Astrocyte of the spinal cord (primary cell): ENCODE data around the gene DNAH17.

Source experiments
- DNase-seq: peaks from one replicate; pipeline ENCODE4 v3.0.0; 2011; ENCODE audit warnings: low read depth, low spot score
- H3K4me3 ChIP-seq: 2 replicates; pipeline ENCODE4 v1.5.1; 2011; ENCODE audit warnings: low read depth, mild to moderate bottlenecking, low read length, moderate library complexity
- in situ Hi-C: cut with HindIII; loops from 2 replicates; pipeline ENCODE4 v1.10.0; 2017; ENCODE audit warnings: low sequenced_read_pairs
- TF ChIP-seq, protein P1 (sequence below): IDR thresholded peaks from 2 replicates; pipeline ENCODE4 v1.5.1; 2012; ENCODE audit warnings: low read depth, mild to moderate bottlenecking, low read length, inconsistent platforms

The DNAH17 gene

GRCh38 chr17:78613416-78613815, 36.2 kb upstream of the DNAH17 start:
- DNase-seq = no peak
- TF ChIP-seq, protein P1, sequence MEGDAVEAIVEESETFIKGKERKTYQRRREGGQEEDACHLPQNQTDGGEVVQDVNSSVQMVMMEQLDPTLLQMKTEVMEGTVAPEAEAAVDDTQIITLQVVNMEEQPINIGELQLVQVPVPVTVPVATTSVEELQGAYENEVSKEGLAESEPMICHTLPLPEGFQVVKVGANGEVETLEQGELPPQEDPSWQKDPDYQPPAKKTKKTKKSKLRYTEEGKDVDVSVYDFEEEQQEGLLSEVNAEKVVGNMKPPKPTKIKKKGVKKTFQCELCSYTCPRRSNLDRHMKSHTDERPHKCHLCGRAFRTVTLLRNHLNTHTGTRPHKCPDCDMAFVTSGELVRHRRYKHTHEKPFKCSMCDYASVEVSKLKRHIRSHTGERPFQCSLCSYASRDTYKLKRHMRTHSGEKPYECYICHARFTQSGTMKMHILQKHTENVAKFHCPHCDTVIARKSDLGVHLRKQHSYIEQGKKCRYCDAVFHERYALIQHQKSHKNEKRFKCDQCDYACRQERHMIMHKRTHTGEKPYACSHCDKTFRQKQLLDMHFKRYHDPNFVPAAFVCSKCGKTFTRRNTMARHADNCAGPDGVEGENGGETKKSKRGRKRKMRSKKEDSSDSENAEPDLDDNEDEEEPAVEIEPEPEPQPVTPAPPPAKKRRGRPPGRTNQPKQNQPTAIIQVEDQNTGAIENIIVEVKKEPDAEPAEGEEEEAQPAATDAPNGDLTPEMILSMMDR = no peak
- in situ Hi-C loops = no loop called here
- H3K4me3 ChIP-seq = no peak overlapping the region

DNA sequence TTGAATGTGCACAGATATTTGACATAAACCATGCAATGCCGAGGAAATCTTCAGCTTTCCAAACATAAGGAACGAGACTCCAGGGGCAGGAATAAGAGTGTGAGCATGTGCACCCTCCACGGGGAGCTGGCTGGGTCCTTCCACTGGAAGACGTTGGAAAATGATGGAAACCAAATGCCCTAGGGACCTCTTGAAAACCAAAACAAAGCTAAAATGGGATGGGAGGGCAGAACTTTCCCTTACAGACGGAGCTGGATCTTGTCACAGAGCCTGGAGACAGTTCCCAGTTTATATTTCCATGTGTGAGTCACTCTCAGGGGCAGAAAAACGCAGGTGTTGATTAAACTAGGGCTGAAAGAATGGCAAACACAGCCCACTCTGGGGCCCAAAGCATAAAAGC, 34.4 kb upstream of the DNAH17 start:
- TF ChIP-seq, protein P1 = no peak
- in situ Hi-C loops = no loop called here

GRCh38 chr17:78610951-78611511, 33.8 kb upstream of the DNAH17 start:
- TF ChIP-seq, protein P1 = no peak
- no peak for DNase-seq
- H3K4me3 ChIP-seq = no peak overlapping the region
- in situ Hi-C loops = no loop called here

More for the DNA sequence above, 34.4 kb upstream of the DNAH17 start:
- DNase-seq = no peak
- H3K4me3 ChIP-seq = no peak overlapping the region

DNA sequence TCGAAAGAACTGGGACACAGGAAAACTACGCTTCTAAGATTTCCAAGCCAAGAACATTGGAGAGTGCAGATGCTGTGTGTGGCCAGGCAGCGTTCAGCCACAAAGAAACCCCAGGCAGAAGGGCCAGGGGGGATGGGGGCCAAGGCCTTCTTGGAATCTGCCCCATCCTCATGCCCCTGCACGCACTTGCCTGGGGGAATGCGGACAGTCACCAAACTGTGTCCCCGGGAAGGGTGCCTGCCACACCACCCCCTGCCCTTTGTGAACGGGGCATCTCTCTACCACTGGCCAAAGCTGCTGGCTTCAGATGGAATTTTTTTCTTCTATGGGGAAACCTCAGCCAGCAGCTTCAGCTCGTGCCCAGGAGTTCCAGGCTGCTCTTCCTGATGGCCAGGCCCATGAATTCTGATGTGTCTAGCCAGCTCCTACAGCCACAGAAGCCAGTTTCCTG, 32.0 kb upstream of the DNAH17 start:
- no peak for DNase-seq
- TF ChIP-seq, protein P1 = no peak
- in situ Hi-C loops = no loop called here
- no peak overlapping the region for H3K4me3 ChIP-seq

- in situ Hi-C loops = no loop called here
- TF ChIP-seq, protein P1 = no peak
- DNase-seq = no peak
- H3K4me3 ChIP-seq = no peak overlapping the region
These were observed 31.6 kb upstream of the DNAH17 start for GRCh38 chr17:78608804-78609186.

DNA sequence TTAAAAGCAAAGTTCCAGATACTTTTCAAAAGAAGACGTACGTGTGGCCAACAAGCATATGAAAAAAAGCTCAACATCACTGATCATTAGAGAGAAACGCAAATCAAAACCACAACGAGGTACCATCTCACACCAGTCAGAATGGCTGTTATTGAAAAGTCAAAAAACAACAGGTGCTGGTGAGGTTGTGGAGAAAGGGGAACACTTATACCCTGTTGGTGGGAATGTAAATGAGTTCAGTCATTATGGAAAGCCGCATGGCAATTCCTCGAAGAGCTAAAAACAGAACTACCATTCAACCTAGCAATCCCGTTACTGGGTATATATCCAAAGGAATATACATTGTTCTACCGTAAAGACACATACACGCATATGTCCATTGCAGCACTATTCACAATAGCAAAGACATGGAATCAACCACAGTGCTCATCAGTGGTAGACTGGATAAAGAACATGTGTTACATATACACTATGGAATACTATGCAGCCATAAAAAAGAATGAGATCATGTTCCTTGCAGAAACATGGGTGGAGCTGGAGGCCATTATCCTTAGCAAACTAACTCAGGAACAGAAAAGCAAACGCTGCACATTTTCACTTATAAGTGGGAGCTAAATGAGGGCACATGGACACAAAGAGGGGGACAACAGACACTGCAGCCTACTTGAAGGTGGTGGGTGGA, 31.1 kb upstream of the DNAH17 start:
- TF ChIP-seq, protein P1 = no peak
- no peak for DNase-seq
- H3K4me3 ChIP-seq = no peak overlapping the region
- in situ Hi-C loops = no loop called here
